K562 (cell line): ENCODE results near the gene HMX2. TPM values are rescaled to one million over a fixed set of nuclear protein-coding genes. Genes with fewer than 3 reads are reported as not detected.

ENCODE experiments used
- ATAC-seq: fragments of 200-7000 bp; cut with Tn5 transposase; 3 replicates; pipeline ENCODE4 v1.9.1; 2020; ENCODE audit warnings: moderate library complexity
- BruUV-seq: library from RNA; stranded (reverse); fragments of 400-500 nt; replicated peaks from 2 replicates; lab custom pipeline; 2021; lab: Mats Ljungman, UMichigan
- CTCF ChIA-PET: fragments of 300-600 bp; formaldehyde crosslinking; extraction: SDS; loops from one replicate; lab custom pipeline; 2021; ENCODE audit warnings: low intra/inter-chr PET ratio; lab: Yijun Ruan, JAX
- POLR2A ChIA-PET: fragments of 300-600, 350-650 bp; sonication (Branson Sonifier 250); formaldehyde crosslinking; extraction: SDS; loops from one replicate; lab custom pipeline; 2021; ENCODE audit warnings: antibody characterized with exemption, inconsistent platforms; lab: Yijun Ruan, JAX
- DNase-seq, 4 experiments: peaks; one replicate each; pipeline versions ENCODE4 v3.0.0 to v3.0.0-alpha.2; 2011 to 2018; ENCODE audit warnings: low spot score in 3 of 4, mixed read lengths in 3 of 4; ENCODE audit errors: extremely low read depth in 1 of 4
- FAIRE-seq: peaks from 2 replicates; lab custom pipeline; 2011; peaks lifted over from hg19 to GRCh38; lab: Jason Lieb, UNC
- H2AFZ ChIP-seq: 2 replicates; pipeline ENCODE4 v1.6.0; 2011; ENCODE audit warnings: low read depth, low read length, control low read depth, inconsistent platforms
- H3K27ac ChIP-seq: fragments of 200-600 bp; 3 replicates; pipeline ENCODE4 v1.8.0; 2011; ENCODE audit warnings: low read depth, mild to moderate bottlenecking, control low read depth, inconsistent platforms, low read length, moderate library complexity, mixed read lengths; ENCODE audit errors: extremely low read depth
- H3K27me3 ChIP-seq, 2 experiments: fragments of 300-600 bp in 1 of 2; 2 replicates in 1 of 2; 3 replicates in 1 of 2; pipeline versions ENCODE4 v1.6.0 to v1.8.0; 2011; ENCODE audit warnings: inconsistent platforms in 2 of 2, low read length in 2 of 2, mild to moderate bottlenecking in 1 of 2, mixed read lengths in 1 of 2, moderate library complexity in 1 of 2; ENCODE audit not compliant: control insufficient read depth in 2 of 2, insufficient read depth in 2 of 2
- H3K36me3 ChIP-seq: fragments of 300-600 bp; 3 replicates; pipeline ENCODE4 v1.8.0; 2011; ENCODE audit warnings: mild to moderate bottlenecking, low read length, inconsistent platforms; ENCODE audit not compliant: control insufficient read depth, insufficient read depth
- H3K4me1 ChIP-seq, 2 experiments: fragments of 200-600 bp in 1 of 2; replicated peaks in 1 of 2; 2 replicates in 1 of 2; 3 replicates in 1 of 2; pipeline versions ENCODE4 v1.5.1 to v1.8.0; 2011; ENCODE audit warnings: inconsistent platforms in 2 of 2, low read length in 2 of 2, mild to moderate bottlenecking in 1 of 2, mixed read lengths in 1 of 2, moderate library complexity in 1 of 2; ENCODE audit not compliant: control insufficient read depth in 2 of 2, insufficient read depth in 2 of 2
- H3K4me2 ChIP-seq: 2 replicates; pipeline ENCODE4 v1.6.1; 2011; ENCODE audit warnings: low read length, control low read depth, inconsistent platforms, mixed read lengths; ENCODE audit not compliant: insufficient read depth
- H3K4me3 ChIP-seq: fragments of 200-600 bp; sonication (generic), shearing (Covaris generic); 2 replicates; pipeline ENCODE4 v1.5.1; 2016; ENCODE audit warnings: control low read depth, inconsistent platforms
- H3K79me2 ChIP-seq: fragments of 200-600 bp; 3 replicates; pipeline ENCODE4 v1.8.0; 2011; ENCODE audit warnings: low read length, inconsistent platforms; ENCODE audit not compliant: control insufficient read depth, insufficient read depth
- H3K9ac ChIP-seq, 2 experiments: 2 replicates each; pipeline versions ENCODE4 v1.6.0 to v1.6.1; 2011; ENCODE audit warnings: low read depth in 2 of 2, low read length in 2 of 2, control low read depth in 1 of 2, inconsistent platforms in 1 of 2, mild to moderate bottlenecking in 1 of 2, mixed read lengths in 1 of 2; ENCODE audit not compliant: insufficient read depth in 1 of 2
- H3K9me1 ChIP-seq: one replicate; pipeline ENCODE4 v1.6.0; 2011; ENCODE audit warnings: inconsistent platforms, mild to moderate bottlenecking, low read length, moderate library complexity; ENCODE audit not compliant: control insufficient read depth, insufficient read depth
- H3K9me3 ChIP-seq: replicated peaks from 2 replicates; pipeline ENCODE4 v1.5.1; 2011; ENCODE audit warnings: low read depth, low read length, inconsistent platforms; ENCODE audit not compliant: control insufficient read depth, insufficient read depth
- H4K20me1 ChIP-seq: replicated peaks from 2 replicates; pipeline ENCODE4 v1.6.1; 2011; ENCODE audit warnings: low read length, inconsistent platforms, mixed read lengths; ENCODE audit not compliant: control insufficient read depth, insufficient read depth
- CEBPG ChIP-seq, 3 experiments: fragments of 200-800 bp in 1 of 3; sonication (Bioruptor generic) in 1 of 3; sonication (generic) in 1 of 3; formaldehyde crosslinking in 1 of 3; IDR thresholded peaks in 2 of 3; conservative IDR thresholded peaks in 1 of 3; 2 replicates each; pipeline versions ENCODE4 v1.6.1 to v1.8.0; 2016 to 2022; ENCODE audit warnings: missing compliant biosample characterization in 2 of 3, missing genetic modification characterization in 2 of 3, mild to moderate bottlenecking in 1 of 3, missing genetic modification reagents in 1 of 3
- DPF2 ChIP-seq: fragments of 450-650 bp; IDR thresholded peaks from 2 replicates; pipeline ENCODE4 v1.6.1; 2016
- E2F3 ChIP-seq: fragments of 250-450 bp; sonication (Bioruptor Pico); IDR thresholded peaks from 2 replicates; pipeline ENCODE4 v1.4.0; 2020; ENCODE audit warnings: mild to moderate bottlenecking
- ETV5 ChIP-seq: sonication (generic); formaldehyde crosslinking; IDR thresholded peaks from 2 replicates; pipeline ENCODE4 v1.4.0; 2020; ENCODE audit warnings: low read depth, mild to moderate bottlenecking, missing genetic modification reagents
- FOXA3 ChIP-seq, 2 experiments: fragments of 450-650 bp in 1 of 2; sonication (generic) in 1 of 2; formaldehyde crosslinking; IDR thresholded peaks in 1 of 2; conservative IDR thresholded peaks in 1 of 2; 2 replicates each; pipeline versions ENCODE4 v1.4.0 to v1.8.0; 2020 to 2022; ENCODE audit warnings: mild to moderate bottlenecking in 2 of 2, missing genetic modification reagents in 1 of 2
- L3MBTL2 ChIP-seq: fragments of 450-650 bp; IDR thresholded peaks from 2 replicates; pipeline ENCODE4 v1.6.1; 2016; ENCODE audit warnings: mild to moderate bottlenecking, moderate library complexity
- RB1 ChIP-seq: fragments of 450-650 bp; IDR thresholded peaks from 2 replicates; pipeline ENCODE4 v1.6.1; 2017; ENCODE audit warnings: low read depth, mild to moderate bottlenecking
- TRIM28 ChIP-seq: fragments of 450-650 bp; IDR thresholded peaks from 2 replicates; pipeline ENCODE4 v1.6.1; 2017
- ZNF583 ChIP-seq: fragments of 250-450 bp; sonication (Bioruptor Pico); IDR thresholded peaks from 2 replicates; pipeline ENCODE4 v1.4.0; 2020
- WGBS: fragments of 100-300 bp; shearing (Covaris generic); methylation state at CpG from one replicate; pipeline ENCODE4 v1.1.6; 2016; ENCODE audit warnings: low coverage, mixed read lengths; ENCODE audit not compliant: insufficient coverage; ENCODE audit errors: missing lambda C conversion rate; 5-methylcytosine and 5-hydroxymethylcytosine counted together
- in situ Hi-C: fragments of 300-500 bp; cut with MboI; formaldehyde crosslinking; loops from 4 replicates; pipeline ENCODE4 v1.15.0; 2018; ENCODE audit warnings: inconsistent platforms, mixed read lengths
- intact Hi-C: fragments of 100-400 bp; cut with micrococcal nuclease; formaldehyde crosslinking; loops from 2 replicates; pipeline ENCODE4 v1.14.2; 2022
- polyA plus RNA-seq, 8 experiments: library from polyadenylated mRNA; depleted of rRNA in 4 of 8; stranded (reverse) in 5 of 8; unstranded in 3 of 8; fragments of >200 nt; fragmentation: Nextera tagmentation in 2 of 8; fragmentation: Illumina TruSeq in 1 of 8; extraction: Ambion mirVana in 2 of 8; extraction: Trizol in 1 of 8; gene quantifications; 2 replicates each; pipeline versions ENCODE4 v1.2.1 to v1.2.3, GENCODE V29; 2011 to 2014; ENCODE audit warnings: inconsistent platforms in 1 of 8, missing spikeins in 1 of 8
- total RNA-seq, 7 experiments: library from RNA; depleted of rRNA in 6 of 7; stranded (reverse); fragments of >200 nt in 6 of 7; fragmentation: Illumina TruSeq in 2 of 7; extraction: Trizol in 2 of 7; gene quantifications; 2 replicates each; pipeline versions ENCODE4 v1.2.1 to v1.2.3, GENCODE V29; 2011 to 2021; ENCODE audit warnings: low replicate concordance in 1 of 7
- TF ChIP-seq, protein P1 (sequence below): sonication (generic); formaldehyde crosslinking; IDR thresholded peaks from 2 replicates; pipeline ENCODE4 v1.9.0; 2022; ENCODE audit warnings: mild to moderate bottlenecking, missing genetic modification reagents
- TF ChIP-seq, protein P2 (sequence below): fragments of 150-350 bp; conservative IDR thresholded peaks from 2 replicates; pipeline ENCODE4 v1.6.1; 2014; ENCODE audit warnings: low read length
- TF ChIP-seq, protein P3 (sequence below): fragments of 250-450 bp; sonication (Bioruptor Pico); IDR thresholded peaks from 2 replicates; pipeline ENCODE4 v1.4.0; 2020; ENCODE audit warnings: mild to moderate bottlenecking, moderate library complexity

The HMX2 gene
- total and polyA plus RNA-seq, 9 of the 15 experiments (the other 6 are each of a cell fraction or from before 2014, with no cell fraction given), result 0.07 to 0.58 (median 0.09) TPM; not detected in 2

DNA sequence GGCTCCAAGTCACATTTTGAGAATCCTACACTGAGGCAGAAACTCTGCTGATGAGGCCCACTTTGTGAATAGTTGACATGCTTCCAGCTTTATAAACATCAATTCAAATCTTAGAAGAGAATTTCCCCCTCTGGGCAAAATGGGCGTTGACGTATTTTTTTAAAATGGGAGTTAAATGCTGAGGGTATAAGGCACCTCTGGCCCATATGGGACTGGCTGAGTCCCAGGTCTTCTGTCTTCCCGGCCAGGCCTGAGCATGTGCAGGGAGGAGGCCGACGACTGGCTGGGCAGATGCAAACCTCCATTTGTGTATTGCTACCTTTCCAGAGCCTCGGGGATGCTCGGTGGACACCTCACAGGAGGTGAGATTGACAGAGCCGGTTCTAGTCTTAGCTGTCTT, 44.0 kb downstream of the HMX2 start:
- ChIA-PET CTCF (no interaction called here), POLR2A (interaction anchor here (1.2 kb wide), 1 partner anchor 24 kb away, joined by 5 read pairs; no protein-coding TSS in a partner anchor)
- no peak overlapping the region for H3K9ac ChIP-seq
- no peak overlapping the region for H3K4me3 ChIP-seq
- H3K27me3 ChIP-seq, result no peaks in the 10 kb centered on the region
- ATAC-seq (no peak), FAIRE-seq (no peak), DNase-seq (no peak)
- no peak overlapping the region for H2AFZ ChIP-seq
- H3K9me1 ChIP-seq, result no peaks in the 10 kb centered on the region
- in situ Hi-C loops, result no loop called here
- no peak overlapping the region for H3K27ac ChIP-seq
- no peaks in the 10 kb centered on the region for H3K79me2 ChIP-seq
- BruUV-seq, result no TSS peak
- no peaks in the 10 kb centered on the region for H3K36me3 ChIP-seq
- no peaks in the 10 kb centered on the region for H4K20me1 ChIP-seq
- 20% methylated on average over 6 of the region's 8 CpGs for WGBS
- H3K4me1 ChIP-seq, result no peaks in the 10 kb centered on the region; a peak in 2 of 5 replicates
- intact Hi-C loops, result no loop called here
- H3K9me3 ChIP-seq, result no peaks in the 10 kb centered on the region
- TF ChIP-seq E2F3 (CRISPR knock-in tag), result no peak
- TF ChIP-seq ZNF583 (CRISPR knock-in tag), result no peak
- TF ChIP-seq CEBPG (CRISPR knock-in tag; IDR thresholded peaks at IDR 0.05), result no peak
- no peak for TF ChIP-seq CEBPG (tag; conservative IDR thresholded peaks at IDR 0.05 in 1 of 2, IDR thresholded peaks at IDR 0.05 in 1 of 2)
- TF ChIP-seq DPF2, result no peak
- no peak for TF ChIP-seq RB1
- TF ChIP-seq, protein P1, sequence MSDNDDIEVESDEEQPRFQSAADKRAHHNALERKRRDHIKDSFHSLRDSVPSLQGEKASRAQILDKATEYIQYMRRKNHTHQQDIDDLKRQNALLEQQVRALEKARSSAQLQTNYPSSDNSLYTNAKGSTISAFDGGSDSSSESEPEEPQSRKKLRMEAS, result no peak
- no peak for TF ChIP-seq FOXA3 (CRISPR knock-in tag; conservative IDR thresholded peaks at IDR 0.05 in 1 of 2, IDR thresholded peaks at IDR 0.05 in 1 of 2)
- no peak for TF ChIP-seq TRIM28
- TF ChIP-seq, protein P2, sequence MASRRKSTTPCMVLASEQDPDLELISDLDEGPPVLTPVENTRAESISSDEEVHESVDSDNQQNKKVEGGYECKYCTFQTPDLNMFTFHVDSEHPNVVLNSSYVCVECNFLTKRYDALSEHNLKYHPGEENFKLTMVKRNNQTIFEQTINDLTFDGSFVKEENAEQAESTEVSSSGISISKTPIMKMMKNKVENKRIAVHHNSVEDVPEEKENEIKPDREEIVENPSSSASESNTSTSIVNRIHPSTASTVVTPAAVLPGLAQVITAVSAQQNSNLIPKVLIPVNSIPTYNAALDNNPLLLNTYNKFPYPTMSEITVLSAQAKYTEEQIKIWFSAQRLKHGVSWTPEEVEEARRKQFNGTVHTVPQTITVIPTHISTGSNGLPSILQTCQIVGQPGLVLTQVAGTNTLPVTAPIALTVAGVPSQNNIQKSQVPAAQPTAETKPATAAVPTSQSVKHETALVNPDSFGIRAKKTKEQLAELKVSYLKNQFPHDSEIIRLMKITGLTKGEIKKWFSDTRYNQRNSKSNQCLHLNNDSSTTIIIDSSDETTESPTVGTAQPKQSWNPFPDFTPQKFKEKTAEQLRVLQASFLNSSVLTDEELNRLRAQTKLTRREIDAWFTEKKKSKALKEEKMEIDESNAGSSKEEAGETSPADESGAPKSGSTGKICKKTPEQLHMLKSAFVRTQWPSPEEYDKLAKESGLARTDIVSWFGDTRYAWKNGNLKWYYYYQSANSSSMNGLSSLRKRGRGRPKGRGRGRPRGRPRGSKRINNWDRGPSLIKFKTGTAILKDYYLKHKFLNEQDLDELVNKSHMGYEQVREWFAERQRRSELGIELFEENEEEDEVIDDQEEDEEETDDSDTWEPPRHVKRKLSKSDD, result no peak
- TF ChIP-seq L3MBTL2, result no peak
- no peak for TF ChIP-seq ETV5 (CRISPR knock-in tag)
- TF ChIP-seq, protein P3, sequence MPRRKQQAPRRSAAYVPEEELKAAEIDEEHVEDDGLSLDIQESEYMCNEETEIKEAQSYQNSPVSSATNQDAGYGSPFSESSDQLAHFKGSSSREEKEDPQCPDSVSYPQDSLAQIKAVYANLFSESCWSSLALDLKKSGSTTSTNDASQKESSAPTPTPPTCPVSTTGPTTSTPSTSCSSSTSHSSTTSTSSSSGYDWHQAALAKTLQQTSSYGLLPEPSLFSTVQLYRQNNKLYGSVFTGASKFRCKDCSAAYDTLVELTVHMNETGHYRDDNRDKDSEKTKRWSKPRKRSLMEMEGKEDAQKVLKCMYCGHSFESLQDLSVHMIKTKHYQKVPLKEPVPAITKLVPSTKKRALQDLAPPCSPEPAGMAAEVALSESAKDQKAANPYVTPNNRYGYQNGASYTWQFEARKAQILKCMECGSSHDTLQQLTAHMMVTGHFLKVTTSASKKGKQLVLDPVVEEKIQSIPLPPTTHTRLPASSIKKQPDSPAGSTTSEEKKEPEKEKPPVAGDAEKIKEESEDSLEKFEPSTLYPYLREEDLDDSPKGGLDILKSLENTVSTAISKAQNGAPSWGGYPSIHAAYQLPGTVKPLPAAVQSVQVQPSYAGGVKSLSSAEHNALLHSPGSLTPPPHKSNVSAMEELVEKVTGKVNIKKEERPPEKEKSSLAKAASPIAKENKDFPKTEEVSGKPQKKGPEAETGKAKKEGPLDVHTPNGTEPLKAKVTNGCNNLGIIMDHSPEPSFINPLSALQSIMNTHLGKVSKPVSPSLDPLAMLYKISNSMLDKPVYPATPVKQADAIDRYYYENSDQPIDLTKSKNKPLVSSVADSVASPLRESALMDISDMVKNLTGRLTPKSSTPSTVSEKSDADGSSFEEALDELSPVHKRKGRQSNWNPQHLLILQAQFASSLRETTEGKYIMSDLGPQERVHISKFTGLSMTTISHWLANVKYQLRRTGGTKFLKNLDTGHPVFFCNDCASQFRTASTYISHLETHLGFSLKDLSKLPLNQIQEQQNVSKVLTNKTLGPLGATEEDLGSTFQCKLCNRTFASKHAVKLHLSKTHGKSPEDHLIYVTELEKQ (CRISPR knock-in tag), result no peak
- no peak overlapping the region for H3K4me2 ChIP-seq
